ENCODE data around the gene ZBTB24.
"Not testable (repeated sequence)": the region's sequence is repeated elsewhere in the genome, so short reads cannot be mapped to it uniquely, and the experiment has no call there.

The ZBTB24 gene

DNA sequence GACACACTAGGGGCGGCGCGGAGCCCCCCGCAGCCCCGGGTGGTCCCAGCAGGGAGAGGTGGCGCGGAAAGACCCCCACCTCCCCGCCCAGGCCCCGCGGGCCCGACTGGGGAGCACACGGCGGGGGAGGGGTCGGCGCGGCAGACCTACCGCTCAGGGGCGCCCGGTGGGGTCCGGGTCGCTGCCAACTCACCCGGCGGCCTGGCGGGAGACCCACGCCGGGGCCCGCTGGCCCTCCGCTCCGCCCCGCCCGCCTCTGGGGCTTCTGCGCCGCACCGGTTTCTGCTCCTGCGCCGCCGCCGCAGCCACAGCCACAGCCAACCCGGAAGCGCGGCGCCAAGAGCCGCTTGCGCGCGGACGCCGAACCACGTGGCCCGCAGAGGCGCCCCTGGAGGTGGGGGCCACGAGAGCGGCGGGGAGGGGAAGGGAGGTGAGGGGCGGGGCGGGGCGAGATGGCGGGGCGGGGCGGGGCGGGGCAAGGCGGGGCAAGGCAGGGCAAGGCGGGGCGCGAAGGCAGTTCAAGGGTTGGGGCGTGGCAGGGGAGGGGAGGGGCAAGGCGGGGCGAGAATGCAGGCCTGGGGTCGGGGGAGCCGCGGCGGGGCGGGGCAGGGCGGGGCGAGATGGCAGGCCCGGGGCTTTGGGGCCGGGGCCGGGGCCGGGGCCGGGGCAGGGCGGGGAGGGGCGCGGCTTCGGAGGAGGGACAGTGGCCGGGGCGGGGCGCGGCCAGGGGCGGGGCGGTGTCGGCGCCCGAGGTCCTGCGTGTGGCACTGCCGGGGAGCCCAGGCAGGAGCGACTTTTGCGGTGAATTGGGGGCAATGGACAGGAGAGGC lies at the start of gene ZBTB24:
Gene ZBTB24, minus strand, starts transcription at position 315 of the 830 bp plus-strand sequence. CDS start 1,193 bp downstream, outside the sequence.
- DNase-seq = peak; percentile 99

DNA sequence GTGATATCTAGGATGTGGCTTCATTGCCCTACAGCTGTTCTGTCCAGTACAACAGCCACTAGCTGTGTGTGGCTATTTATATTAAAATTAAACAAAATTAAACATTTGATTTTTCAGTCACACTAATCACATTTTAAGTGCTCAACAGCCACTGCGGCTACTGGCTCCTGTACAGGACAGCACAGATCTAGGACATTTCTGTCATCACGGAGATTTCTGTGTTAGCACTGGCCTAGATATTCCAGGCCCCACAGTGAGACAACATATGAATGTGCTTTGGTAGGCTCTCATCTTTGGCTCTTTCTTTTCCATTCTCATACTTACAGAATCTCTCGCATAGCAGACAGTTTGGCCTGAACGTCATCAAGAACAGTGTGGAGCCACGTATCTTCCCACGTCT lies 48.4 kb upstream of the ZBTB24 start:
- no peak for DNase-seq

DNA sequence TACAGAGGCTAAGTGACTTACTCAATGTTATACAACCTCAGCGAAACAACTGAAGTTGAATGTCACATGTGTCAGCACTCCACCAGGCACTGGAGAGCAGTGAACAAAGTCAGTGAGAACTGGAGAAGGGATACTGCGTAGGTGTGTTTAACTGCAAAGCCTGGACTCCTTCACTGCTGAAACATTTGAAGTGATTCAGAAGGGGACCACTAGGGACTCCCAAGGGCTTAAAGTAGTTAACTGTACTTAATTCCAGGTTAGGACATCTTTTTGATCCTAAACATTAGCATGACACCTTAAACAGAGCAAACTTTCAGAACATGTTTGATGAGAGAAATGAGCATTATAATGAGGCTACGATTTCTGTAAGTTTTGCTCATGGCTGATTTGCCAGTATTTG lies 45.0 kb upstream of the ZBTB24 start:
- no peak for DNase-seq

DNA sequence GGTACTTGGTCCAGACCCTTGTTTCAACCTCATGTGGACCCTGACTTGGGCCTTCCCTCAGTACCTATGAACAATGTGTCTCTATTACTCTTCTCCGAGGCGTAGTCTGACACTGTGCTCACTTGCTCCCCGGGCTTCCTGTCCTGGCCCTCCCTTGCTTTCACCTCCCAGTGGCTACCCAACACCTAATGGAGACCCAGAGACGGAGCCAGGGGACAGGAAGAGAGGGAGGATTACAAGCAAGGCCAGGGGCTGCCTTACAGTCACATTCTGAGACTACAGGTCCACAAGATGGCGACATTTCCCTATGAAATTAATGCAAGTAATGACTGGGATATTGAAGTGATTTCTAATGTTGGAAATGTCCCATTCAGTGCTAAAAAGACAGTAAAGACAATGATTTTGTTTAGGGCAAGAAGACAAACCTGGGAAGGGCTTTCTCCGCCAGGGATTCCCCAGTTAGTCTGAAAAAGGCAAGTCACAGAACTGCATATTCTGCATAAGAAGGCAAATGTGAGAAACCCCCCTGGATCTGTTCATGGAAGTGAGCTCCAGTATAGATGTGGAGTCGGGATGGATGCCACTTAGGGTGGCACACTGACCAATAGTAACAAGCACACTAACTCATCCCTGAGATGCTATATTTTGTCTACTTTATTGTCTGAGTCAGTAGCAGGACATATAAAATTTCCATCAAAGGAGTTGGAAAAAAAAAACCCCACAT lies 44.0 kb upstream of the ZBTB24 start:
- DNase-seq = peak; percentile 47

DNA sequence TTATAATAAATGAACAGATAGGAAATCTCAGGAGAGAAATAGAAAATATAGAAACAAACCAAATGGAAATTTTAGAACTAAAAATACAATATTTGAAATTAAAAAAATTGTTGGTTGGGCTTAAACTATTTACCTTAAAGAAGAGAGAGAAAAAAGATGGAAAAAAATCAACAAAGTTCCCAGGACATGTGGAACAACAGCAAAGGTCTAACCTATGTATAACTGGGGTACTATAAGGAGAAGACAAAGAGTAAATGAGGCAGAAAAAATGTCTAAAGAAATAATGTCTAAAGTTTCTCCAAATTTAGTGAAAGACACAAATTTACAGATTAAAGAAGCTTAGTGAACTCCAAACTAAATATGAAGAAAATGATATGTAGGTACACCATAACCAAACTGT lies 41.1 kb upstream of the ZBTB24 start:
- DNase-seq = no peak

DNA sequence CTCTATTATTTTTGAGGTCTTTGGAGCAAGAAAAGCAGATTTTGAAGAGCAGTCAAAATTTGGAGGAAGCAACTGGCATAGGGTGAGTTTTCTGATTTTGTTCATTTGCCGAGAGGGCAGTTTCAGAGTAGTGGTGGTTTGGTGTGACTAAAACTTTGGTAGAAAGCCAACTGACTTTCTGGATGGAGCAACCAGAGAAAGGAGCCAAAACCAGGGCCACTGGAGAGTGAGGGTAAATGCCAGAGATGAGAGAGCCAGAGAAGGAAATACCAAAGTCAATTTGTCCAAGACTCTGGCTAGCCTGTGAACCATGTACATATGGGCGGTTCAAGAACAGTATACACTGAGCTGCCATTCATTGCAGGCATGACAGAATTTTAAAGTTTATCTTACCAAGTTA lies 40.5 kb upstream of the ZBTB24 start:
- DNase-seq = no peak

DNA sequence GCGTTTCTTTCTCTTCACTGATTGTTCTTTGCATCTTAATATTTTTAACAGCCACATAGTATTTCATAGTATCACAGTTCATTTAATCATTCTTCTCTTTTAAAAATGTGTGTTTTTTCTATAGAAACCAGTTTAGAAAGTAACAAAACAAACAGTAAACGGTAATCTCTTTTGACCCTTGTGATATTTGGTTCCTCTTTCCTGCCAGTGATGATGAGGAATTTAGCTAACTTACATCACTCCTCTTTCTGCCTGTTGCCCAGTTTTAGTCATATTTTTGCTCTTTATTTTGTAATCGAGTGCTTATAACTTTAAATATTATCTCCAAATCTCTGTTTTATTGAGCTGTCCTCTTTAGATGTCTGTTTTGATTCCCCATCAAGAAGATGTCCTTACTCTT lies 38.1 kb upstream of the ZBTB24 start:
- DNase-seq = no peak

DNA sequence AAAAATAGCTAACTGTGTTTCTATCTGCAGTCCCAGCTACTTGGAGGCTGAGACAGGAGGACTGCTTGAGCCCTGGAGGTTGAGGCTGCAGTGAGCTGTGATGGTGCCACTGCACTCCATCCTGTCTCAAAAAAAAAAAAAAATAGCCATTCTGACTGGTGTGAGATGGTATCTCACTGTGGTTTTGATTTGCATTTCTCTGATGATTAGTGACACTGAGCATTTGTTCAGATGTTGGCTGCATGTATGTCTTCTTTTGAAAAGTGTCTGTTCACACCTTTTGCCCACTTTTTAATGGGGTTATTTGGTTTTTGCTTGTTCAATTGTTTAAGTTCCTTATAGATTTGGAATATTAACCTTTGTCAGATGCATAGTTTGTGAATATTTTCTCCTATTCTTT lies 36.6 kb upstream of the ZBTB24 start:
- DNase-seq = not testable (repeated sequence)

DNA sequence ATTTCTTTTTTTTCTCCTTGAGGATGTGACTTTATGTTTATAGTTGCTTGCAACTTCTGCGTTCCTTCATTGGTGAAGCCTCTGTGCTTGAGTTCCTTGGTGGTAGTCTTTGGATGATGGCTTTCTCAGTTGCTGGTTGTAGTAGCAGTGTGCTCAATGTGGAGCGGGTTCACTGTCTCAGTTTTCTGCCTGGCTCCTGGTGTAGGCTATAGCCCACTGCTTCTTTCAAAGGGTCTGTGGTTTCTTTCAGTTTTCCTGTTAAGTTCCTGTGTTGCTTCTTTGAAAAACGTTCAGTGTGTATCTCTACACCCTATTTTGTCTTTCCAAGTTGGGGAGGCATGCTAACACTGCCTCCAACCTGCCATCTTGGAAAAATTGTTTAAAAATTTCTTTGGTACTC lies 33.9 kb upstream of the ZBTB24 start:
- DNase-seq = no peak

DNA sequence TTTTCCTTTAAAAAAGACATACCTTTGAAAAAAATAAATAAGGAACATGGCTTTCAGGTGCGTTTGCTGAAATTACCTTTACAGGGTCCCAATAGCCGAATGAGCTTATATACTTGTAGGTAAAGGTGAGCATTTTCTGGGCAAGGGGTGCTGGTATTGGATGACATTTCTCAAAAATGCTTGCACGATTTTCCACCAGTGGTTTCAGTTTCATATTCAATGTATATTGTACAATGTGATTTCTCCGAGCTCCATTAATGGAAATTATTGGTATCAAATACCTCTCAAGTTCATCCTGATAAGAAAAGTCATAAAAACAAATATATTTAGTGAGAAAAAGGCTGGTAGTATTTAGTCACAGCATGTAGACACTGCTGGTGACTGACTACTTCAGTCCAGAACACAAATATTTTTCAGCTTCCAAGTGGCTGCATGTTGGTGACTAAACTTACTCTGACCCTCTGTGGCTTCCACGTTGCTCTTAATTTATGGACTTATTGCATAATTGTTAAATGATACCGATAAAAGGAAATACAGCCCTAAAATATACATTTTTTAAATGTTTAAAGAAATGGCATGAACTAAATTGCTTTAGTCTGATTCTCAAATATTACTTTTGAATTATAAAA lies 32.9 kb upstream of the ZBTB24 start:
- no peak for DNase-seq

DNA sequence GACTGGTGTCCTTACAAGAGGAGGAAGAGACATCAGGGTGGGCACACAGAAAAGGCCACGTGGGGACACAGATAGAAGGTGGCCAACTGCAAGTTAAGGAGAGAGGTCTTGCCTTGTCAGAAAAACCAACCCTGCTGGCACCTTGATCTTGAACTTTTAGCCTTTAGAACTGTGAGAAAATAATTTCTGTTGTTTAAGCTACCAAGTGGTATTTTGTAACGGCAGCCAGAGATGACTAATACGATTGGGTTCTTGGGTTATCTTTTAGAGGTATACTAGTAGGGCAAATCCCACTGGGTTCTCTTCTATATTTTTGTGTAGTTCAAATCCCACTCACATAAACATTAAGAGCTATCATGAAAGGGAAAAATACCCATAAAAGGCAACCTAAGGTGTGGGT lies 31.9 kb upstream of the ZBTB24 start:
- DNase-seq = no peak

DNA sequence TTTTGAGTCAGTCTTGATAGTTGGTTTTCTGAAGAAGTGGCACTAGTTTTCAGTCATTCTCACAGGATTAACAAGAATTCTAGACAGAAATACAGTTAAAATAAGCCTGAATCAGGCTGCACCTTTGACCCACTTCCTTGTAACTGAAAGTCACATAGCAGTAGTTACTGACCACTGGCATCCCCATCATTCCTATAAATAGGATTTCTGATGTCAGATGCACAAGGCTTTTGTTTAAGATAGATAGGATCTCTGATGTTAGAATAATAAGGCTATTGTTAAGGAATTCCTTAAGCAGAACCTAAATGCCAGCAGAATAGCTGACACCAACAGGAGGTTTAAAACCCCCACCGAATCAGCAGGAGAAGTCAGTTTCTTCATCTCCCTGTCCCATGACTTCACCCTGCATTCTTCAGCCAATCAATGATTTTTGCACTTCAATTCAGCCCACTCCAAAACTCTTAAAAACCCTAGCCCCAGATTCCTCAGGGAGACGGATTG lies 30.6 kb upstream of the ZBTB24 start:
- no peak for DNase-seq

DNA sequence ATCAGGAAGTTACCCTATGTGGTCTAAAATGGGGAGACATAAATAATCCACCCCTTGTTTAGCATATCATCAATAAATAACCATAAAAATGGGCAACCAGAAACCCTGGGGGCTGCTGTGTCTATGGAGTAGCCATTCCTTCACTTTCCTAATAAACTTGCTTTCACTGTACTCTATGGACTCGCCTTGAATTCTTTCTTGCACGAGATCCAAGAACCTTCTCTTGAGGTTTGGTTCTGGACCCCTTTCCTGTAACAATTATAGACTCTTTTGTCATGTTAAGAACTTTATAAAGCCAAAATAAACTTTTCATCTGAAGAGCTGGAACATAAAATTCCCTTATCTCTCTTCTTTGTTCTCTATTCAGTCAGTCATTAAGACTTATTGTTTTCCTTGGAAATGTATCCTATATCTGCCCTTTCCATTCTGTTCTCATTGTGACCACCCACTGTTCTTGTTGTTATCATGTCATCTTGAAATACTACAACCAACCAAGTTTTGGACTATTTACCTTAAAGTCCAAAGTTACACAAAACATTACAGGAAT lies 29.3 kb upstream of the ZBTB24 start:
- DNase-seq = no peak

DNA sequence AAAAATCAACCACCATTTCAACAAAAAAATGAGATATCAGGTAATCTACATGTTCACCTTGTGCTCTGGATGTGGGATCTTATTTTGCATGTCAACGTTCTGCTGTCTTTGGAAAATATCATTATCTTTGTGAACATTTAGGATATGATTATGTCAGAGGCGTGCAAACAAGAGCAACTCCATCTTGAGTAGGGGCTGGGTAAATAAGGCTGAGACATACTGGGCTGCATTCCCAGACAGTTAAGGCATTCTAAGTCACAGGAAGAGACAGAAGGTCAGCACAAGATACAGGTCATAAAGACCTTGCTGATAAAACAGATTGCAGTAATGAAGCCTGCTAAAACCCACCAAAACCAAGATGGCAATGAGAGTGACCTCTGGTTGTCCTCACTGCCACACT lies 28.8 kb upstream of the ZBTB24 start:
- no peak for DNase-seq

DNA sequence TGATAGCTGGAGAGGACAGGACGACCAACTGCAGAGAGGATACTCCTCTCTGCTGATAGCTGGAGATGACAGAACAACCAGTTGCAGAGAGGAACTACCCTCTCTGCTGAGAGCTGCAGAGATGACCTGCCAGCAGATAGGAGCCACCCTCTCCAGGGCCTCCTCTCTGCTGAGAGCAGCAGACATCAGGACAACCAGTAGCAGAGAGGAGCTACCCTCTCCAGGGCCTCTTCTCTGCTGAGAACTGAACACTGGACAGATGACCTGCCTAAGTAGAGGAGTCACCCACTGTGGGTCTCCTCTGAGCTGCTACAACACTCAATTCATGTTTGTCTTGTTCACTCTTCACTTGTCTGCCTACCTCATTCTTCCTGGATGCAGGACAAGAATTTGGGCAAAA lies 27.3 kb upstream of the ZBTB24 start:
- no peak for DNase-seq

DNA sequence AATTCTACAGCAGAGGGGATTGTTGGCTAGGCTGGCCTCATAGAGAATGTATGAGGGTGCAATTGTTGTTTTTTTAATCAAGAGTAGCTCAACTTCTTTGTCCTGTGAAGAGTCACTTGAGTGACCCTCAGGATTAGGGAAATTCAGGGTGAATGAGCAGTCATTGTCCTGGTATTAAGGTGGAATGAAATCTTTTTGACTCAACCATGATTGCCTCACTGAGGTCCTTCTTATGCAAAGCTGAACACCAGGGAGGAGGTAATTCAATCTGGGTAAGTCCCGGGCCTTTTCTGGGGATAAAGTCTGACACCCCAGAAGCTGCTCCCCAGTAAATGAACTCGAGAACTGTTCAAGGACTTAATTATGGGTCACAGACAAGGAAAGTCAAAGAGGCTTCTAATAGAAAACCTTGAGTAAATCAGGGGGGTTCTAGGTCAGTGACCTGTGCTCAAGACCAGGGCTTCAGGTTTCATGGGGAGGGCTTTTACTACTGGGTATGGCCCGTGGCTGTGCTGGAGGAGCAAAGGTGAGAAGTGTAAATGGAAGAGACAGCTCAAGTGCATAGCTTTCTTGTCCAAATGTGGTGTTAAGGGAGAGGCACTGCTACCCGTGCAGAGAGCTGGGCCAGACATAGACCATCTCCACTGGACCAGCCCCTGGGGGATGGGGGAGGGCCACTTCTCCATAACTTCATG lies 25.3 kb upstream of the ZBTB24 start:
- DNase-seq = no peak

DNA sequence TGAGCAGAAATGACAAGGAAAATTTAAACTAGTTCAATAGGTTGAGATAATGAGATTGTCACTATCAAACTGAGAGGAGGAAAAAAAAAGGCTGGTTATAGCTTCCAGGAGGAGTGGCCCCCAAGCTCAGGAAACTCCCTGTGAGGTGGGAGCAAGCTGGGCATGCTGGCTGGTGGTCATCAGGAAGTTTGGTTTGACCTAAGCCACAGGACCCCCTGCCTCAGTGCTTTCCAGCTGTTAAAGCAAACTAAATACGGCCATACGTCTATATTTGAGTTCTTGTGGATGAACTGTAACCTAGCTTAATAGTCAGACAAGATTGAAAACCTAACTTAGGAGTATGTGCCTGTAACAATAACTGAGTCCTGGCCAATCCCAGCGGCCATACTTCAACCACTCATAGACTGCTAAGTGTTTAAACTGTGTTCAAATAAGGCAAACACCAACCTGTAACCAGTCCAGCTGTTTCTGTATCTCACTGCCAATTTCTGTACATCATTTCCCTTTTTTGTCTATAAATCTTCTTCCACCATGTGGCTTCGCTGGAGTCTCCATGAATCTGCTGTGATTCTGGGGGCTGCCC lies 24.6 kb upstream of the ZBTB24 start:
- no peak for DNase-seq

DNA sequence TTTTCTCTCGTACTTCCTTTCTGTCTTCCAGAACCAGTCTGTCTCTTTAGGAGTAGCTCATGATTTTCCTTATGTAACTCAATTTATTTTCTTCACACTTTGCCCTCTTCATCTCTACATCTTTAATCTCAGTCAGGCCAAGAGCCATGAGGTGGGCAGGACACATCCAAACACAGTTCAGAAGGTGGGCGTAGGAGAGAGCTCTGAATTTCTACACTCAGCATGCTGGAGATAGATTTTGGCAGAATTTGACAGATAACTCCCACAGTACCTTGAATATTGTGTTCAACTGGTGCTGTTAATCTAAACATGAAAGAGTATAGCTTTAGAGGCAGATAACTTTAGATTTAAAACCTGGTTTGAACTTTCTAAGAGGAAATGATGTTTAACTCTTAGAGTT lies 23.8 kb upstream of the ZBTB24 start:
- DNase-seq = no peak

DNA sequence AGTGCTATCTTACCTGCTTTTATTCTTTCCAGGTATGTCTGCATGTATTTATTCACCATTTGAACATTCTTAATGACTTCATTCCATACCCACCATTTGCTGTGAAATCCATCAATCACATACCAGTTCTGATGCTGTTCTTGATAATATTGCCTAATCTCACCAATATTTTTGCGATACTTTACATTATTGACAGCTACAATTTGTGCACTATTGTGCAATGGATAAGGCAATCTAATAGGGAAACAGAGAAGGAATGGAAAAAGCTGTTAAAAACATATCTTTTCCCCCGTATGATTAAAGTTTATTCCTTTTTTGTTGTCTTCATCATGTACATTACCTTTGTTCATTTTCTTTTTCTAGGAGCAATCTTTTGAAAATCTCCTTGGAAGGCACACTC lies 23.3 kb upstream of the ZBTB24 start:
- DNase-seq = no peak

DNA sequence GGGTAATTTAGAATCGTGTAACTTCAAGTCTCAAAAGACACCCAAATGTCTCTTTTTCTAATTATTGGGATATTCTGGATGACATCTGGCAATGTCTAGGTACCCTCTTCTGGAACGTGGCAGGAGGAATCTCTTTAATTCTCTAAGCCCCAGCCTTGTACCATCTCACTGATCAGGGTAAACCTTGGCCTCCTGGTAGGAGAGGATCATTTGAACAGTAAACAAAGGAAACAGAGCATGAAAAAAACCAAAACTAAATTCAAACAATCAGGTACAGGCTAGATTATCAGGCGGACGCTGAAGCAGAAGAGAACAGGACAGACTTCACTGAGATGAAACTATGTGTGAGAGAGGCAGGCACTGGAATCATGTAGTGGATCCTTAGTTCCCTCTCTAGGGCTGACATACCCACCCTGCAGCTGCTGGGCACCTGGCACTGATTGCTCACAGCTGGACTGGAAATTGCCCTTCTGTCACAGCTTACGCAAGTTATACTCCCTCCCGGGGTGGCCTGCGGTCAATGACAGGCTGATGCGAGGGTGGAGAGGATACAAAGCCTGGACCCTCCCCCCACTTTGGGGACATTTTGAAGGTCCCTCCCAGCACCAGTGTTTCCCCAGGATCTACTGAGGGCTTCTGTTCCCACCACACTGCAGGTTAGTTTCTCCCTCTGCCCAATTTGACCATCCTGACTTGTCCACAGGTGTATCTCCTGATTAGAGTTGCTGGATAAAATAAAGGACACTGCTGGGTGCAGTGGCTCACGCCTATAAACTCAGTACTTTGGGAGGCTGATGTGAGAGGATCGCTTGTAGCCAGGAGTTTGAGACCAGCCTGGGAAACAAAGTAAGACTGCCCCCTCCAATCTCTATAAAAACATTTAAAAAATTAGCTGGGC lies 20.6 kb upstream of the ZBTB24 start:
- no peak for DNase-seq

DNA sequence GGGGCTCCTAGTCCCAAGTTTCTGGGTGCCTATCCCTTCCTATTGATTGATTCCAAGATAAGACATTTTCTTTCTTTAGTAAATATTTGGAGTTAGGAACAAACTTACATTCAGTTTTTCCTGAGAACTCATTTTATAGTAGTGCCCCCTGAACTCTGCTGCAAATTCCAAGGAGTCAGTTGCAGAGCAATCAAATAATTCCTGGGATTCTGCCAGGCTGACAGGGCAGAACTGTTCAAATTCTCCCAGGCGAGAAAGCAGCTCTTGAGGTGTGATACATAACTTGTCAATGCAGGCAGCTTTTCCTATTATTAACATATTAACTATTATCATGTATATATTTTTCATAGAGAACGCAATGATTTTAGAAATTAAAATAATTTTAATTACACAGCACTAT lies 15.9 kb upstream of the ZBTB24 start:
- DNase-seq = no peak
